Ascending aorta (tissue), 2 donors: ENCODE data around the gene PDK2. TPM values are rescaled to one million over a fixed set of nuclear protein-coding genes. Genes with fewer than 3 reads are reported as not detected.

Source experiments
- DNase-seq, 2 donors: peaks; one replicate each; pipeline ENCODE4 v3.0.0-alpha.2; 2019; ENCODE audit warnings: low spot score in 2 of 2
- H3K27ac ChIP-seq, 2 donors: fragments of 200-600 bp; sonication (generic); one replicate each; pipeline ENCODE4 v1.5.1; 2016 to 2017; ENCODE audit warnings: mild to moderate bottlenecking in 1 of 2
- H3K27me3 ChIP-seq: fragments of 200-600 bp; sonication (generic); one replicate; pipeline ENCODE4 v1.5.1; 2017
- H3K36me3 ChIP-seq, 2 donors: fragments of 200-600 bp; sonication (generic); one replicate each; pipeline ENCODE4 v1.5.1; 2016
- H3K4me1 ChIP-seq, 2 donors: fragments of 200-600 bp; sonication (generic); one replicate each; pipeline ENCODE4 v1.5.1; 2016 to 2017; ENCODE audit warnings: mild to moderate bottlenecking in 1 of 2
- H3K4me3 ChIP-seq, 2 donors: fragments of 200-600 bp; sonication (generic); one replicate each; pipeline ENCODE4 v1.5.1; 2016 to 2017; ENCODE audit warnings: mild to moderate bottlenecking in 1 of 2
- H3K9me3 ChIP-seq, 2 donors: fragments of 200-600 bp; sonication (generic); one replicate each; pipeline ENCODE4 v1.5.1; 2016
- intact Hi-C: fragments of 100-400 bp; cut with DNase I; formaldehyde crosslinking; loops from one replicate; pipeline ENCODE4 v1.15.1; 2023
- total RNA-seq: library from RNA; depleted of rRNA; stranded (reverse); fragments of >200 nt; gene quantifications from one replicate; pipeline ENCODE4 v1.1.0, GENCODE V29; 2016
- TF ChIP-seq, protein P1 (sequence below), 3 experiments: fragments of 200-600 bp in 2 of 3; fragments of 450-650 bp in 1 of 3; sonication (generic) in 2 of 3; IDR thresholded peaks; one replicate each; pipeline ENCODE4 v1.5.1; 2016 to 2019; ENCODE audit warnings: antibody characterized with exemption in 3 of 3, mild to moderate bottlenecking in 1 of 3, moderate library complexity in 1 of 3

The PDK2 gene
- total RNA-seq, 1 donor from 2014 or later = 73.5 TPM

DNA sequence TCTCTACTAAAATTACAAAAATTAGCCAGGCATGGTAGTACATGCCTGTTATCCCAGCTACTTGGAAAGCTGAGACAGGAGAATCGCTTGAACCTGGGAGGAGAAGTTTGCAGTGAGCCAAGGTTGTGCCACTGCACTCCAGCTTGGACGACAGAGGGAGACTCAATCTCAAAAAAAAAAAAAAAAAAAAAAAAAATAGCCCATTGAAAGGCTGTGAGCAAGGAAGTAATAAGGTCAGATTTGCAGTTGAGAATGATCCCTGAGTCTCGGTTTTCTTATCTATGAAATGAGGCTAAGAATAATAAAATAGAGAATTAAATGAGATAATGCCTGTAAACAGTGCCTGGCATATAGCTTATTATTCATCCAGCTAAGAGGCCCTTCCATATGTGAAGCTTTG lies 1.3 kb upstream of the PDK2 start:
- Histone ChIP-seq H3K27me3 (no peaks in the 10 kb centered on the region), H3K36me3 (peaks cover 35 to 45% of the 10 kb centered on the region in 2 donors), H3K27ac (peak overlapping the region; percentile 62 to 73), H3K4me1 (peaks cover 6 to 14% of the 10 kb centered on the region in 2 donors), H3K4me3 (no peak overlapping the region), H3K9me3 (no peaks in the 10 kb centered on the region)
- DNase-seq = no peak
- TF ChIP-seq, protein P1, sequence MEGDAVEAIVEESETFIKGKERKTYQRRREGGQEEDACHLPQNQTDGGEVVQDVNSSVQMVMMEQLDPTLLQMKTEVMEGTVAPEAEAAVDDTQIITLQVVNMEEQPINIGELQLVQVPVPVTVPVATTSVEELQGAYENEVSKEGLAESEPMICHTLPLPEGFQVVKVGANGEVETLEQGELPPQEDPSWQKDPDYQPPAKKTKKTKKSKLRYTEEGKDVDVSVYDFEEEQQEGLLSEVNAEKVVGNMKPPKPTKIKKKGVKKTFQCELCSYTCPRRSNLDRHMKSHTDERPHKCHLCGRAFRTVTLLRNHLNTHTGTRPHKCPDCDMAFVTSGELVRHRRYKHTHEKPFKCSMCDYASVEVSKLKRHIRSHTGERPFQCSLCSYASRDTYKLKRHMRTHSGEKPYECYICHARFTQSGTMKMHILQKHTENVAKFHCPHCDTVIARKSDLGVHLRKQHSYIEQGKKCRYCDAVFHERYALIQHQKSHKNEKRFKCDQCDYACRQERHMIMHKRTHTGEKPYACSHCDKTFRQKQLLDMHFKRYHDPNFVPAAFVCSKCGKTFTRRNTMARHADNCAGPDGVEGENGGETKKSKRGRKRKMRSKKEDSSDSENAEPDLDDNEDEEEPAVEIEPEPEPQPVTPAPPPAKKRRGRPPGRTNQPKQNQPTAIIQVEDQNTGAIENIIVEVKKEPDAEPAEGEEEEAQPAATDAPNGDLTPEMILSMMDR (IDR thresholded peaks at IDR 0.05) = no peak
- intact Hi-C loops = loop anchor here (1.0 to 2.0 kb wide), 2 partner anchors 67 to 203 kb away; no protein-coding TSS in a partner anchor

DNA sequence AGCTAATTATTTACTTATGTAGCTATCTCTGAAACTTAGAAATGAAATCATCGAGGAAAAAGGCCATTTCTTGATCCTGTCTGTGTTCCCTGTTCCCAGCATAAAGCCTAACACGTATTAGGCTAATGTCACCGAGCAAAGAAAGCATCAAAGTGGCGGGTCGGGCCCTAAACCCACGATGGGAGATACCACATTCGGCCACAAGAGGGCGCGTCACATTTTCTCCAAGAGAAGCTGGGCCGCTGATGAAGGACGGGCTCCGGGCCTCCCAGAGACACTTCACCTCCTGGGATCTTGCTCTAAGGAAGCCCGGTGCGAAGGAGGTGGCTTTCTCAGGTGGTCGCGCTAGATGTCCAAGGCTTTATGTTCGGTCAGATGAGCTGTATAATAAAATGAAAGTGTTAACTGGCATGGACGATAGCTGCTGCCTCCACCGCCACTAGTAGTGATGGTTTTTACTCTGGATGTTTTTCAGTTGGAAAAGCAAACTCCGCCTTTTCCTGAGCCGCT lies 853 bp upstream of the PDK2 start:
- Histone ChIP-seq H3K36me3 (peaks cover 34 to 45% of the 10 kb centered on the region in 2 donors), H3K4me3 (peak overlapping the region; percentile 78 to 84), H3K27ac (peak overlapping the region; percentile 62 to 73), H3K27me3 (no peaks in the 10 kb centered on the region), H3K9me3 (no peaks in the 10 kb centered on the region), H3K4me1 (peaks cover 6 to 14% of the 10 kb centered on the region in 2 donors)
- intact Hi-C loops = loop anchor here (1.0 to 2.0 kb wide), 2 partner anchors 67 to 203 kb away; no protein-coding TSS in a partner anchor
- peak; percentile 44 to 95 for DNase-seq
- TF ChIP-seq, protein P1 (IDR thresholded peaks at IDR 0.05) = peak; percentile 85 to 87 (median 87)

DNA sequence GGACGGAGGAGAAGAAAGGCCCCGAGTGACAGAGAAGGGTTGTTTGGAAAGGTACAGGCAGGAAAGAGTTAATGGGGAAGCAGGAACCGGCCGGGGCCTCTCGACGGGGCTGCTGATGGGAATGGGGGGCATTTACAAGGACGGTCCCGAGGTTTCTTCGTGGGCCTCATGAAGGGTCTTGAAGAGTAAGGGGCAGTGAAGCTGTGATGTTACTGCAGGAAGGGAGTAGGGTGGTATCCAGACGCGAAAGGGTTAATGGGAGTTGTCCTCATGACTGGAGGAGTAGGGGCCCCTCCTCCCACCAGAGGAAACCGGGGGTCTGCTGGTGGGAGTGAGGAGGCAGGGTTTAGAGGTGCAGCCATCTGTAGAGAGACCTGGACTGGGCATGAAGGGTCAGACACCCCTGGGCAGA lies 481 bp downstream of the PDK2 start:
- intact Hi-C loops = loop anchor here (1.0 to 5.0 kb wide), 3 partner anchors 16 to 65 kb away; no protein-coding TSS in a partner anchor
- H3K4me1 ChIP-seq = peaks cover 6 to 20% of the 10 kb centered on the region in 2 donors
- TF ChIP-seq, protein P1 (IDR thresholded peaks at IDR 0.05) = peak in 1 of 3 experiments; percentile 8
- peak overlapping the region; percentile 75 to 87 for H3K27ac ChIP-seq
- H3K36me3 ChIP-seq = peaks cover 25 to 33% of the 10 kb centered on the region in 2 donors
- H3K4me3 ChIP-seq = peak overlapping the region; percentile 78 to 84
- no peaks in the 10 kb centered on the region for H3K9me3 ChIP-seq
- no peak for DNase-seq
- no peaks in the 10 kb centered on the region for H3K27me3 ChIP-seq

DNA sequence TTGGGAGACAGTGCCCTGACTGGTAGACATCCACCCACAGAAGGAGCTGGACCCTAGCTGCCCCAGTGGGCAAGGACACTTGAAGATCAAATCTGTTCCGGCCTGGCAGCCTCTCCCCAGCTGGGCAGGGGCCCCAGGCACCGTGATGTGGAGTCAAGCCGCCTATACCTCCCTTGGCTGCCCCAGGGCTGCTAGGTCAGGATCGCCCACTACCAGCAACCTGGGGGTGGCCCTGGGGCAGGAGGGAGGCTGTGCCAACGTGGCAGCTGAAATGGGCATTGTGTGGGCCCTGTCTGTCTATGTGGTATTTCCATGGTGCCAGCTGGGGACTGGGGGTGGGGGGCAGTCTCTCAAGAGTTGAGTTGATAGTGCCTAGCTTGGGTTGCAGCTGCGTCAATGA lies 941 bp downstream of the PDK2 start:
- peaks cover 24 to 33% of the 10 kb centered on the region in 2 donors for H3K36me3 ChIP-seq
- no peaks in the 10 kb centered on the region for H3K27me3 ChIP-seq
- H3K4me1 ChIP-seq = peaks cover 7 to 22% of the 10 kb centered on the region in 2 donors
- intact Hi-C loops = loop anchor here (5.0 kb wide), 1 partner anchor 51 kb away; no protein-coding TSS in a partner anchor
- no peak for DNase-seq
- H3K27ac ChIP-seq = peak overlapping the region; percentile 75 to 87
- TF ChIP-seq, protein P1 (IDR thresholded peaks at IDR 0.05) = no peak
- no peaks in the 10 kb centered on the region for H3K9me3 ChIP-seq
- H3K4me3 ChIP-seq = peak overlapping the region; percentile 78 to 84

DNA sequence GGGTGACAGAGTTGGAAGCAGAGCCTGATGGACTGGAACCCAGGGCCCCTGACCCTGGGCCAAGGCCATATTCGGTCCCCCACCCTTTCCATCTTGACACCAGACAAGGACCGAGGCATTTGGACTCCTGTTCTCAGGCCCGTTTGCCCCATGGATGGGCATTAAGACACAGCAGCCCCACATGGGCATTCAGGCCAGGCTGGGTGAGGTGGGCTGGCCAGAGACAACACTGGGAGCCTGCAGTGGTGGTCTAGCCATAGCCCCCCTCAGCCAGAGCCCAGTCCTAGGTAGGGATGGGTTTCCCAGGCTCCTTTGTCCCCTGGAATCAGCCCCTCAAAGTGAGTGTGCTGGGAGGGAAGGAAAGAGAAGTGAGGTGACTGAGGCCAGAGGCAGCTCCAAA lies 1.6 kb downstream of the PDK2 start:
- DNase-seq = no peak
- Histone ChIP-seq H3K9me3 (no peaks in the 10 kb centered on the region), H3K27ac (peak overlapping the region; percentile 75 to 87), H3K36me3 (peaks cover 23 to 28% of the 10 kb centered on the region in 2 donors), H3K4me1 (peaks cover 9 to 28% of the 10 kb centered on the region in 2 donors), H3K4me3 (peak overlapping the region; percentile 78 to 84), H3K27me3 (no peaks in the 10 kb centered on the region)
- TF ChIP-seq, protein P1 (IDR thresholded peaks at IDR 0.05) = no peak
- intact Hi-C loops = loop anchor here (5.0 kb wide), 1 partner anchor 51 kb away; no protein-coding TSS in a partner anchor
